Measurements from ENCODE around the gene RAD51B.
A peak's percentile ranks its signal among the peaks of the same experiment; 100 is the strongest.
"Not testable (repeated sequence)": the region's sequence is repeated elsewhere in the genome, so short reads cannot be mapped to it uniquely, and the experiment has no call there.

The RAD51B gene

DNA sequence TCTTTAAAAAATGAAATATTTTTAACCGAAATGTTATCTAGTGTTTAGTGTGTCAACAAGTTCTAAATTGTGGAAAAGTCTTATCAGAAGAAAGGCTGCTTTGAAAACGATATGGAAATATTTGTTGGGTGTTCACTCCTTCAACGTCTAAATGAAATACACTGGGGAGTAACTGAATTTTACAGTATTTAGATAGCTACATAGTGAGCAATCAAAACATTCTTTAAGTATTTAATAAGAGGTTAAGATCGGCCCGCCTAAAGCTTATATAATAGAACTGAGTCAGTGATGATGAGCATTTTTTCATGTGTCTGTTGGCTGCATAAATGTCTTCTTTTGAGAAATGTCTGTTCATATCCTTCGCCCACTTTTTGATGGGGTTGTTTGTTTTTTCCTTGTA lies 228.3 kb downstream of the RAD51B start:
- Histone ChIP-seq H3K36me3 (ENCODE audit: control insufficient read depth in 2 of 2, insufficient read depth in 1 of 2, low read length in 2 of 2) (no peaks in the 10 kb centered on the region), H3K4me3 (ENCODE audit: low read depth, low read length) (no peak overlapping the region), H3K27ac (ENCODE audit: extremely low read depth, low read depth, low read length) (no peak overlapping the region), H3K4me1 (ENCODE audit: control insufficient read depth, insufficient read depth, low read length) (peaks cover 16% of the 10 kb centered on the region), H3K9me3 (ENCODE audit: control insufficient read depth, insufficient read depth, low read depth, low read length) (no peaks in the 10 kb centered on the region)
- CTCF ChIA-PET: interaction anchor here (0.6 to 0.7 kb wide), 2 partner anchors 9 to 782 kb away, joined by 3 read pairs; no protein-coding TSS in a partner anchor
- no peak for TF ChIP-seq ZNF133 (tag by site-specific recombination; IDR thresholded peaks at IDR 0.05)
- TF ChIP-seq, protein P1, sequence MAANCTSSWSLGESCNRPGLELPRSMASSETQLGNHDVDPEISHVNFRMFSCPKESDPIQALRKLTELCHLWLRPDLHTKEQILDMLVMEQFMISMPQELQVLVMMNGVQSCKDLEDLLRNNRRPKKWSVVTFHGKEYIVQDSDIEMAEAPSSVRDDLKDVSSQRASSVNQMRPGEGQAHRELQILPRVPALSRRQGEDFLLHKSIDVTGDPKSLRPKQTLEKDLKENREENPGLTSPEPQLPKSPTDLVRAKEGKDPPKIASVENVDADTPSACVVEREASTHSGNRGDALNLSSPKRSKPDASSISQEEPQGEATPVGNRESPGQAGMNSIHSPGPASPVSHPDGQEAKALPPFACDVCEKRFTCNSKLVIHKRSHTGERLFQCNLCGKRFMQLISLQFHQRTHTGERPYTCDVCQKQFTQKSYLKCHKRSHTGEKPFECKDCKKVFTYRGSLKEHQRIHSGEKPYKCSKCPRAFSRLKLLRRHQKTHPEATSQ (tag by site-specific recombination; IDR thresholded peaks at IDR 0.05): no peak
- 0 out of 2 replicates have a peak, but pooled peaks have one; percentile 15 for TF ChIP-seq SP7 (tag by site-specific recombination; IDR thresholded peaks at IDR 0.05)
- TF ChIP-seq ZFP41 (tag by site-specific recombination; IDR thresholded peaks at IDR 0.05; ENCODE audit: borderline replicate concordance): no peak
- TF ChIP-seq ZNF155 (tag by site-specific recombination; IDR thresholded peaks at IDR 0.05): no peak
- no peak for TF ChIP-seq ZNF561 (tag by site-specific recombination; IDR thresholded peaks at IDR 0.05; ENCODE audit: borderline replicate concordance)
- TF ChIP-seq ZEB2 (tag by site-specific recombination; IDR thresholded peaks at IDR 0.05): no peak
- TF ChIP-seq, protein P2, sequence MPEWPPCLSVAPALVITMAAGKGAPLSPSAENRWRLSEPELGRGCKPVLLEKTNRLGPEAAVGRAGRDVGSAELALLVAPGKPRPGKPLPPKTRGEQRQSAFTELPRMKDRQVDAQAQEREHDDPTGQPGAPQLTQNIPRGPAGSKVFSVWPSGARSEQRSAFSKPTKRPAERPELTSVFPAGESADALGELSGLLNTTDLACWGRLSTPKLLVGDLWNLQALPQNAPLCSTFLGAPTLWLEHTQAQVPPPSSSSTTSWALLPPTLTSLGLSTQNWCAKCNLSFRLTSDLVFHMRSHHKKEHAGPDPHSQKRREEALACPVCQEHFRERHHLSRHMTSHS (tag by site-specific recombination; IDR thresholded peaks at IDR 0.05): no peak
- POLR2A ChIA-PET: no interaction called here

DNA sequence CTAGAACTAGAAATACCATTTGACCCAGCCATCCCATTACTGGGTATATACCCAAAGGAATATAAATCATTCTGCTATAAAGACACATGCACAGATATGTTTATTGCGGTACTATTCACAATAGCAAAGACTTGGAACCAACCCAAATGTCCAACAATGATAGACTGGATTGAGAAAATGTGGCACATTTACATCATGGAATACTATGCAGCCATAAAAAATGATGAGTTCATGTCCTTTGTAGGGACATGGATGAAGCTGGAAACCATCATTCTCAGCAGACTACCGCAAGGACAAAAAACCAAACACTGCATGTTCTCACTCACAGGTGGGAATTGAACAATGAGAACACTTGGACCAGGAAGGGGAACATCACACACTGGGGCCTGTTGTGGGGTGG lies 229.2 kb downstream of the RAD51B start:
- H3K36me3 ChIP-seq (ENCODE audit: control insufficient read depth in 2 of 2, insufficient read depth in 1 of 2, low read length in 2 of 2); H3K27ac ChIP-seq (ENCODE audit: extremely low read depth, low read depth, low read length); H3K9me3 ChIP-seq (ENCODE audit: control insufficient read depth, insufficient read depth, low read depth, low read length); H3K4me3 ChIP-seq (ENCODE audit: low read depth, low read length); CTCF ChIA-PET; POLR2A ChIA-PET; H3K4me1 ChIP-seq (ENCODE audit: control insufficient read depth, insufficient read depth, low read length): not testable (repeated sequence)
- TF ChIP-seq ZNF146 (tag by site-specific recombination; IDR thresholded peaks at IDR 0.05): peak; percentile 73

DNA sequence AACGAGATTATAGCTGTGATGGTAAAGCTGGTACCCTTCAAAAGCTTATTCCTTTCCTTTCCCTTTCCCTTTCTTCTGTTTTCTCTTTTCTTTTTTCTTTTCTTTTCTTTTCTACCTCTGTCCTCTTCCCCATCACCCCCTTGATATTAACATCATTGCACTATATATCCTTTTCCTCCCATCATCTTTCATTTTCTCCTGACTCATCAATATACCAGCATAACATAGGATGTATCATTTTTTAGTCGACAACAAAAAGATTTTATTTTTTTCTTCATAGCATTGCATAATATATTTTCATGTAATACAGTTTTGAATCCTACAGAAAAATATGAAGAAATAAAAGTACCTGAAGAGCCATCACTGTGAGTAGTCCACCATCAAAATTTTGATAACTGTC lies 230.6 kb downstream of the RAD51B start:
- TF ChIP-seq PRDM1 (tag by site-specific recombination; IDR thresholded peaks at IDR 0.05) (peak; percentile 57), REPIN1 (tag by site-specific recombination; IDR thresholded peaks at IDR 0.05; ENCODE audit: low read depth) (no peak)
- TF ChIP-seq, protein P3, sequence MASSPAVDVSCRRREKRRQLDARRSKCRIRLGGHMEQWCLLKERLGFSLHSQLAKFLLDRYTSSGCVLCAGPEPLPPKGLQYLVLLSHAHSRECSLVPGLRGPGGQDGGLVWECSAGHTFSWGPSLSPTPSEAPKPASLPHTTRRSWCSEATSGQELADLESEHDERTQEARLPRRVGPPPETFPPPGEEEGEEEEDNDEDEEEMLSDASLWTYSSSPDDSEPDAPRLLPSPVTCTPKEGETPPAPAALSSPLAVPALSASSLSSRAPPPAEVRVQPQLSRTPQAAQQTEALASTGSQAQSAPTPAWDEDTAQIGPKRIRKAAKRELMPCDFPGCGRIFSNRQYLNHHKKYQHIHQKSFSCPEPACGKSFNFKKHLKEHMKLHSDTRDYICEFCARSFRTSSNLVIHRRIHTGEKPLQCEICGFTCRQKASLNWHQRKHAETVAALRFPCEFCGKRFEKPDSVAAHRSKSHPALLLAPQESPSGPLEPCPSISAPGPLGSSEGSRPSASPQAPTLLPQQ (tag by site-specific recombination; IDR thresholded peaks at IDR 0.05): no peak
- Histone ChIP-seq H3K9me3 (ENCODE audit: control insufficient read depth, insufficient read depth, low read depth, low read length) (no peaks in the 10 kb centered on the region), H3K36me3 (ENCODE audit: control insufficient read depth in 2 of 2, insufficient read depth in 1 of 2, low read length in 2 of 2) (no peaks in the 10 kb centered on the region), H3K27ac (ENCODE audit: extremely low read depth, low read depth, low read length) (no peak overlapping the region), H3K4me1 (ENCODE audit: control insufficient read depth, insufficient read depth, low read length) (peaks cover 7% of the 10 kb centered on the region), H3K4me3 (ENCODE audit: low read depth, low read length) (no peak overlapping the region)
- ChIA-PET POLR2A (no interaction called here), CTCF (interaction anchor here (0.7 kb wide), 2 partner anchors 19 to 73 kb away, joined by 3 to 4 read pairs; no protein-coding TSS in a partner anchor)

DNA sequence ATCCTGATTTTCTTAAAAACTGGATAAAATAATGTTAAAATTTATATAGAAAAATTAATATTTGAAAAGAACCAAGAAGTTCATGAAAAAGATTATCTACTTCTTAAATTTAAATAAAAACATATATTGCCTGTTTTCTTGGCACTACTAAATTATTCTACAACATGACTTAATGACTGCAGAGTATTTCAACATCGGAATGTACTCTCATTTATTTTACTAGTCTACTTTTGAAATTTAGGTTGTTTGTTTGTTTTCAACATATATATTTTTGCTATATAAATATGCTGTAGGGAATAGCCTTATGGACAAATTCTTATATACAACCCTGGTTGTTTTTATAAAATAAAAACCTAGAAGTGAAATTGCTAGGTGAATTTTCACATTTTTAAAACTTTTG lies 231.6 kb downstream of the RAD51B start:
- CTCF ChIA-PET: interaction anchor here (0.6 kb wide), 1 partner anchor 27 kb away, joined by 3 read pairs; no protein-coding TSS in a partner anchor
- no peaks in the 10 kb centered on the region for H3K9me3 ChIP-seq (ENCODE audit: control insufficient read depth, insufficient read depth, low read depth, low read length)
- TF ChIP-seq OSR2 (tag by site-specific recombination; IDR thresholded peaks at IDR 0.05) (no peak), TCF7L2 (IDR thresholded peaks at IDR 0.05; ENCODE audit: borderline replicate concordance, low read depth, low read length) (no peak), KLF10 (tag by site-specific recombination; IDR thresholded peaks at IDR 0.05) (no peak), ZBTB17 (tag by site-specific recombination; IDR thresholded peaks at IDR 0.05) (no peak), FEZF1 (tag by site-specific recombination; IDR thresholded peaks at IDR 0.05) (no peak), BCL11B (tag by site-specific recombination; IDR thresholded peaks at IDR 0.05; ENCODE audit: low read depth) (no peak), ZNF48 (tag by site-specific recombination; IDR thresholded peaks at IDR 0.05) (no peak), ZNF501 (tag by site-specific recombination; IDR thresholded peaks at IDR 0.05) (no peak), GLI4 (tag by site-specific recombination; IDR thresholded peaks at IDR 0.05) (no peak), KLF1 (tag by site-specific recombination; IDR thresholded peaks at IDR 0.05) (no peak)
- no peak overlapping the region for H3K4me3 ChIP-seq (ENCODE audit: low read depth, low read length)
- H3K4me1 ChIP-seq (ENCODE audit: control insufficient read depth, insufficient read depth, low read length): peaks cover 7% of the 10 kb centered on the region
- no peak overlapping the region for H3K27ac ChIP-seq (ENCODE audit: extremely low read depth, low read depth, low read length)
- no peaks in the 10 kb centered on the region for H3K36me3 ChIP-seq (ENCODE audit: control insufficient read depth in 2 of 2, insufficient read depth in 1 of 2, low read length in 2 of 2)
- POLR2A ChIA-PET: no interaction called here

Measured in HEK293 (cell line).